22Rv1 (cell line): ENCODE data around the gene ST3GAL2.

Experiments
- CTCF ChIP-seq: fragments of 450-650 bp; IDR thresholded peaks from 2 replicates; pipeline ENCODE4 v1.5.1; 2017; ENCODE audit warnings: mild to moderate bottlenecking
- ZFX ChIP-seq: fragments of 450-650 bp; IDR thresholded peaks from 2 replicates; pipeline ENCODE4 v1.6.1; 2017; ENCODE audit warnings: antibody characterized with exemption, borderline replicate concordance

DNA sequence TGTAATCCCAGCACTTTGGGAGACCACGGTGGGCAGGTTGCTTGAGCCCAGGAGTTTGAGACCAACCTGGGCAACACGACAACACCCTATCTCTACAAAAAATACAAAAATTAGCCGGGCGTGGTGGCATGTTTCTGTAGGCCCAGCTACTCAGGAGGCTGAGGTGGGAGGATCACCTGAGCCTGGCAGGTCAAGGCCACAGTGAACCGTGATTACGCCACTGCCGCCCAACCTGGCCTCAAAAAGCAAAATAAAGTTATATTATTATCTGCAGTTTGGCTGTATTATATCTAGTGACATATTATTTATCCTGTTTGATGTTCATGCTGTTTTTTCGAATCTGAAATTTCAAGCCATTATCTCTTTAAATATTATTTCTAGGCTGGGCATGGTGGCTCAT lies 26.5 kb downstream of the ST3GAL2 start:
- TF ChIP-seq CTCF = no peak
- no peak for TF ChIP-seq ZFX
